Stimulated activated CD8-positive, alpha-beta memory T cell treated with anti-CD3 and anti-CD28 coated beads, Interleukin-15, amount 100 ng/mL, for 1 hour (primary cell): Measurements from ENCODE around the gene PCDH9.

Experiments
- DNase-seq: peaks from one replicate; pipeline ENCODE4 v3.0.0-alpha.2; 2020; ENCODE audit warnings: low read depth

Gene PCDH9

GRCh38 chr13:66840621-66841020, 389.5 kb downstream of the PCDH9 start:
- no peak for DNase-seq

GRCh38 chr13:66837246-66837645, 392.9 kb downstream of the PCDH9 start:
- no peak for DNase-seq

GRCh38 chr13:66835040-66835628, 395.0 kb downstream of the PCDH9 start:
- no peak for DNase-seq

GRCh38 chr13:66830940-66831716, 399.0 kb downstream of the PCDH9 start:
- DNase-seq, result no peak

GRCh38 chr13:66829803-66830202, 400.3 kb downstream of the PCDH9 start:
- DNase-seq, result no peak

- DNase-seq, result no peak
Measured at GRCh38 chr13:66826398-66826797, 403.7 kb downstream of the PCDH9 start.

GRCh38 chr13:66821551-66821950, 408.6 kb downstream of the PCDH9 start:
- no peak for DNase-seq

GRCh38 chr13:66811455-66811854, 418.7 kb downstream of the PCDH9 start:
- no peak for DNase-seq

GRCh38 chr13:66809485-66809884, 420.7 kb downstream of the PCDH9 start:
- DNase-seq, result no peak

GRCh38 chr13:66807251-66807650, 422.9 kb downstream of the PCDH9 start:
- DNase-seq, result no peak

- DNase-seq, result no peak
Measured at GRCh38 chr13:66805657-66806056, 424.5 kb downstream of the PCDH9 start.

GRCh38 chr13:66803808-66804456, 426.2 kb downstream of the PCDH9 start:
- DNase-seq, result no peak

GRCh38 chr13:66803013-66803807, 426.9 kb downstream of the PCDH9 start:
- no peak for DNase-seq

GRCh38 chr13:66795636-66796035, 434.5 kb downstream of the PCDH9 start:
- no peak for DNase-seq

GRCh38 chr13:66794340-66795031, 435.6 kb downstream of the PCDH9 start:
- no peak for DNase-seq

GRCh38 chr13:66790861-66791260, 439.3 kb downstream of the PCDH9 start:
- no peak for DNase-seq

- no peak for DNase-seq
Measured at GRCh38 chr13:66781241-66781640, 448.9 kb downstream of the PCDH9 start.

- DNase-seq, result no peak
Measured at GRCh38 chr13:66780814-66781213, 449.3 kb downstream of the PCDH9 start.

GRCh38 chr13:66778461-66778860, 451.7 kb downstream of the PCDH9 start:
- DNase-seq, result no peak

- DNase-seq, result no peak
Measured at GRCh38 chr13:66775196-66775595, 454.9 kb downstream of the PCDH9 start.

- no peak for DNase-seq
Measured at GRCh38 chr13:66774046-66774445, 456.1 kb downstream of the PCDH9 start.

- no peak for DNase-seq
Measured at GRCh38 chr13:66765559-66765958, 464.6 kb downstream of the PCDH9 start.
